Measurements from ENCODE around the gene IGSF21. TPM values are rescaled to one million over a fixed set of nuclear protein-coding genes. Genes with fewer than 3 reads are reported as not detected.

IGSF21 gene
- total RNA-seq, 2 donors from 2014 or later: 0.37 to 0.40 TPM

- H3K36me3 ChIP-seq: no peaks in the 10 kb centered on the region
- H3K4me1 ChIP-seq: no peaks in the 10 kb centered on the region
- H3K9me3 ChIP-seq: no peaks in the 10 kb centered on the region
- H3K27me3 ChIP-seq: no peaks in the 10 kb centered on the region
- intact Hi-C loops (cut with DNase I): loop anchor here (10.0 kb wide), 1 partner anchor 432 kb away; no protein-coding TSS in a partner anchor
- H3K27ac ChIP-seq: no peak overlapping the region
- DNase-seq: no peak
- H3K9ac ChIP-seq (ENCODE audit: low read depth in 2 of 2, low read length in 2 of 2): no peak overlapping the region
- H3K4me3 ChIP-seq: no peak overlapping the region
- TF ChIP-seq, protein P1, sequence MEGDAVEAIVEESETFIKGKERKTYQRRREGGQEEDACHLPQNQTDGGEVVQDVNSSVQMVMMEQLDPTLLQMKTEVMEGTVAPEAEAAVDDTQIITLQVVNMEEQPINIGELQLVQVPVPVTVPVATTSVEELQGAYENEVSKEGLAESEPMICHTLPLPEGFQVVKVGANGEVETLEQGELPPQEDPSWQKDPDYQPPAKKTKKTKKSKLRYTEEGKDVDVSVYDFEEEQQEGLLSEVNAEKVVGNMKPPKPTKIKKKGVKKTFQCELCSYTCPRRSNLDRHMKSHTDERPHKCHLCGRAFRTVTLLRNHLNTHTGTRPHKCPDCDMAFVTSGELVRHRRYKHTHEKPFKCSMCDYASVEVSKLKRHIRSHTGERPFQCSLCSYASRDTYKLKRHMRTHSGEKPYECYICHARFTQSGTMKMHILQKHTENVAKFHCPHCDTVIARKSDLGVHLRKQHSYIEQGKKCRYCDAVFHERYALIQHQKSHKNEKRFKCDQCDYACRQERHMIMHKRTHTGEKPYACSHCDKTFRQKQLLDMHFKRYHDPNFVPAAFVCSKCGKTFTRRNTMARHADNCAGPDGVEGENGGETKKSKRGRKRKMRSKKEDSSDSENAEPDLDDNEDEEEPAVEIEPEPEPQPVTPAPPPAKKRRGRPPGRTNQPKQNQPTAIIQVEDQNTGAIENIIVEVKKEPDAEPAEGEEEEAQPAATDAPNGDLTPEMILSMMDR (IDR thresholded peaks at IDR 0.05): no peak
Measured at GRCh38 chr1:18097206-18097605, 10.4 kb upstream of the IGSF21 start.

DNA sequence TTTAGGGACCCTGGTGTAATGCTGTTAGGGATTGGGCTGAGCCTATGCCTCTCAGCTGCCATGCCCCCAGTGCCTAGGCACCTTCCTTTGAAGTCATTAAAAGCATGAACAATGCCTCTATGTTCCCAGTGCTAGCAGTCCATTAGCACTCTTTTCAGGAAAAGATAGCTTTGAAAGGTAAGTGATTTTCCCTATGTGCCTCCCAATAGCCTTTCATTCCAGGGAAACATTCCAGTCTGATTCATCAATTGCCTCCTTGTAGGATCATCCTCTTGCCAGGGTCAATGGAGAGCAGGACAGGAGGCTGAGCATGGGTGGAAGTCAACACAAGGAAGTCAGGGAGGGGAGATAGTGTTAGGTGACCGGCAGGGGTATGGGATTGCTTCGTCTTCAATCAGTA is 8.6 kb upstream of the IGSF21 start:
- H3K27ac ChIP-seq: no peak overlapping the region
- H3K27me3 ChIP-seq: no peaks in the 10 kb centered on the region
- DNase-seq: no peak
- H3K36me3 ChIP-seq: no peaks in the 10 kb centered on the region
- H3K9me3 ChIP-seq: no peaks in the 10 kb centered on the region
- H3K9ac ChIP-seq (ENCODE audit: low read depth in 2 of 2, low read length in 2 of 2): no peak overlapping the region
- H3K4me1 ChIP-seq: no peaks in the 10 kb centered on the region
- no peak overlapping the region for H3K4me3 ChIP-seq
- TF ChIP-seq, protein P1 (IDR thresholded peaks at IDR 0.05): no peak
- intact Hi-C loops (cut with DNase I): loop anchor here (10.0 kb wide), 1 partner anchor 434 kb away; no protein-coding TSS in a partner anchor

DNA sequence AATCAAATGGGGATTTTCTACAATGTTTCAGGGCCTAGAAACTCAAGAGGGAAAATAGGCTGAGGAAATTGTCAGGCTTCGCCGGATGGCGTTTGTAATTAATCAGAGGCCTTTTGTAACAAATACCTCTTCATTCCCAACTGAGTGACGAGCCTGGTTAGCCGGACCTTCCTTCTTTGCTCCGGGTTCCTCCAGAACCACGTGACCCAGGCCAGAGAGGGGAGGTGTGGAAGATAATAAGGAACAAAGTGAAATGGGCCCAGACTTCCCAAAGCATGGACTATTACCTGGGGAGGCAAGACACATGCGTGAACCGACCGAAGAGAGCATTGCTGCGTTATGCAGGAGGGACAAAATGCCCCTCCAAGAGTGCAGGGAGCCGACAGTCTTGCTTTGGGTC is 7.5 kb upstream of the IGSF21 start:
- H3K4me1 ChIP-seq: no peaks in the 10 kb centered on the region
- H3K9me3 ChIP-seq: no peaks in the 10 kb centered on the region
- DNase-seq: no peak
- no peak overlapping the region for H3K27ac ChIP-seq
- H3K27me3 ChIP-seq: no peaks in the 10 kb centered on the region
- intact Hi-C loops (cut with DNase I): loop anchor here (5.0 kb wide), 2 partner anchors 118 to 178 kb away; no protein-coding TSS in a partner anchor
- no peak overlapping the region for H3K4me3 ChIP-seq
- H3K36me3 ChIP-seq: no peaks in the 10 kb centered on the region
- H3K9ac ChIP-seq (ENCODE audit: low read depth in 2 of 2, low read length in 2 of 2): no peak overlapping the region
- TF ChIP-seq, protein P1 (IDR thresholded peaks at IDR 0.05): no peak

- Histone ChIP-seq H3K27ac (no peak overlapping the region), H3K4me3 (no peak overlapping the region), H3K36me3 (no peaks in the 10 kb centered on the region), H3K9me3 (no peaks in the 10 kb centered on the region), H3K4me1 (no peaks in the 10 kb centered on the region), H3K9ac (ENCODE audit: low read depth in 2 of 2, low read length in 2 of 2) (no peak overlapping the region), H3K27me3 (no peaks in the 10 kb centered on the region)
- intact Hi-C loops (cut with DNase I): loop anchor here (5.0 kb wide), 2 partner anchors 118 to 178 kb away; no protein-coding TSS in a partner anchor
- TF ChIP-seq, protein P1 (IDR thresholded peaks at IDR 0.05): peak; percentile 67
- DNase-seq: peak; percentile 84
Measured at GRCh38 chr1:18100491-18101063, 7.0 kb upstream of the IGSF21 start.

DNA sequence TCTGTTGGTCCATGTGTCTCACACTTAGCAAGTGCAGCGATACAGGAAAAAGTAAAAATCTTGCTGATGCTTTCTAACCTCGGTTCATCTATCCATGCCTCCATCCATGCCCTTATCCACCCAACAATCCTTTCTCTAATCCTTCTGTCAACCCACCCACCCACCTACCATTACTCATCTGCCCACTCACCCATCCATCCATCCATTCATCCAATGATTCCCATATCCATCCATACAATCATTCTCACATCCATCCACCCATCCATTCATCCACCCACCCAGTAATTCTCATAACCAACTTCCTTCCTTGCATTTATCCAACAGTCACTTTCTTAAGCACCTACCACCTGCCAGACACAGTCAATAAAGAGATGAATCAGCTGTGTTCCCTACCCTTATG is 6.1 kb upstream of the IGSF21 start:
- Histone ChIP-seq H3K27me3 (peaks cover 4% of the 10 kb centered on the region), H3K9ac (ENCODE audit: low read depth in 2 of 2, low read length in 2 of 2) (no peak overlapping the region), H3K9me3 (no peaks in the 10 kb centered on the region), H3K4me3 (no peak overlapping the region), H3K36me3 (no peaks in the 10 kb centered on the region), H3K4me1 (no peaks in the 10 kb centered on the region), H3K27ac (no peak overlapping the region)
- DNase-seq: no peak
- intact Hi-C loops (cut with DNase I): loop anchor here (5.0 kb wide), 2 partner anchors 119 to 179 kb away; no protein-coding TSS in a partner anchor
- TF ChIP-seq, protein P1 (IDR thresholded peaks at IDR 0.05): no peak
